OCI-LY3 (cell line): ENCODE measurements around the gene SLC2A8.

Experiments
- CTCF ChIP-seq: fragments of 200-600, 300-600 bp; sonication (generic); IDR thresholded peaks from 2 replicates; pipeline ENCODE4 v1.5.1; 2014; ENCODE audit warnings: antibody characterized with exemption, low read length, low read depth
- EZH2phosphoT487 ChIP-seq: fragments of 200-600 bp; shearing (Covaris generic); IDR thresholded peaks from 2 replicates; pipeline ENCODE4 v1.6.1; 2018; ENCODE audit warnings: antibody characterized with exemption, mixed run types, low read depth

GRCh38 chr9:127419348-127419747 is 22.4 kb downstream of the SLC2A8 start:
- TF ChIP-seq CTCF (no peak), EZH2phosphoT487 (no peak)
